GM13976 (cell line): ENCODE results near the gene CPNE5.

Experiments used
- DNase-seq: peaks from one replicate; pipeline ENCODE4 v3.0.0; 2012; ENCODE audit warnings: low spot score
- CTCF ChIP-seq: IDR thresholded peaks from 2 replicates; pipeline ENCODE4 v1.5.1; 2012; ENCODE audit warnings: borderline replicate concordance, mild to moderate bottlenecking; ENCODE audit not compliant: insufficient read depth; ENCODE audit errors: extremely low read depth, missing control alignments, control extremely low read depth
- in situ Hi-C: fragments of 300-500 bp; cut with MboI; formaldehyde crosslinking; loops from one replicate; pipeline ENCODE4 v1.12.0; 2022; ENCODE audit warnings: low sequenced_read_pairs, mixed read lengths, inconsistent platforms; ENCODE audit not compliant: unreplicated experiment

CPNE5 gene

GRCh38 chr6:36744304-36744673, 95.0 kb downstream of the CPNE5 start:
- in situ Hi-C loops: no loop called here
- TF ChIP-seq CTCF: no peak
- no peak for DNase-seq

DNA sequence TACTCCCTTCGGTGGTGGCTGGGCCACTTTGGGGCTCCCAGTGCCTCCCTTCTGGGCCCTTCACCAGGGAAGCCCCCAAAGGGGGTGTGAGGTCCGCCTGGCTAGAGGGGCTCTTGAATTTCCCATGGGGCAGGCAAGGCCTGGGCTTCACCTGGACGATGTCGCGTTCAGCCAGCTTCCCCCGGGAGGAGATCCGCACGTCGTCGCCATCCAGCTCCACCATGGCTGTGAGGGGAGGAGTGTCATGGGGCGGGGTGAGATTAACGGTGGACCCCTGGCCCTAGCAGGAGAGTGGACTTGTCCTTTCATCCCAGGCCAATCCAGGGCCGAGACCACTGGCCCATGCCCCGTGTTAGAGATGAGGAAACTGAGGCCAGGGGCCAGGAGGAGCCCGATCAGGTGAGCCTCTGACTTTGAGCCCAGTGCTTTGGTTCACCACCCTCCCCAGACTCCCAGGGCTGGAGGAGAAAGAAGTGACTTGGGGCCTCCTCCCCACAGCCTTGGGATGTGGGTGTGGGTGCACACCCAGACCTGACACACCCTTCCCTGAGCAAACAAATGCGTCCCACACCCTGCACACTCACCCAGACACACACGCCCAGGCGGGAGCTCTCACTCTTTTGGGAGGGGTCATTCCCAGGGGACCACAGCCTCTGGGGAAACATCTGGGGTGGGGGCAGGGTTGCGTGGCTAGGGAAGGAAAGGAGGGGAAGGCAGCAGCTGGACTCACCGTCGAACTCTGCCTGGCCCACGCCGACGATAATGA, 95.5 kb downstream of the CPNE5 start:
- TF ChIP-seq CTCF: no peak
- in situ Hi-C loops: no loop called here
- no peak for DNase-seq

- no peak for TF ChIP-seq CTCF
- no peak for DNase-seq
- in situ Hi-C loops: no loop called here
These were observed 96.2 kb downstream of the CPNE5 start for GRCh38 chr6:36743032-36743431.

- in situ Hi-C loops: no loop called here
- no peak for TF ChIP-seq CTCF
- no peak for DNase-seq
These were observed 97.1 kb downstream of the CPNE5 start for GRCh38 chr6:36742146-36742545.

- no peak for TF ChIP-seq CTCF
- in situ Hi-C loops: no loop called here
- DNase-seq: no peak
These were observed 98.4 kb downstream of the CPNE5 start for GRCh38 chr6:36740818-36741179.

GRCh38 chr6:36739947-36740817, 99.1 kb downstream of the CPNE5 start:
- in situ Hi-C loops: no loop called here
- no peak for TF ChIP-seq CTCF
- no peak for DNase-seq

DNA sequence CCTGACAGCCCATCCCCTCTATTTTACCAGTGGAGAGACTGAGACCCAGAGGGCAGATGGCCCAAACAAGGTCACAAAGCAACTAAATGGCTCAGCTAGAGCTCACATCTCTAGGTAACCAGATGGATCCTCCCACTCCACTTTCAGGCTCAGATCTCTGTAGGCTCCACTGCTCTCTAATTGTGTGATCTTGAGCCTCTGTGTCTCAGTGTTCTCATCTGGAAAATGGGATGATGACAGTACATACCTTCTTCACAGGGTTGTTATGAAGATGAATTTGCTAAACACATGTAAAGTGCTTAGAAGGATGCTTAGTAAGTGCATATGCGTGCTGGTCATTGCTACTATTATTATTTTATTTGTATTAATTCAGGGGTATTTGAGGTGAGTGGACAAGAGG, 101.1 kb downstream of the CPNE5 start:
- DNase-seq: no peak
- TF ChIP-seq CTCF: no peak
- in situ Hi-C loops: no loop called here
